OCI-LY7 (cell line): ENCODE measurements around the gene FRRS1L.

Experiments
- EZH2phosphoT487 ChIP-seq: fragments of 200-600 bp; sonication (generic); IDR thresholded peaks from 2 replicates; pipeline ENCODE4 v1.6.1; 2018; ENCODE audit warnings: low read depth, borderline replicate concordance, mild to moderate bottlenecking, mixed run types, antibody characterized with exemption, low read length, moderate library complexity, mixed read lengths
- TF ChIP-seq, protein P1 (sequence below): fragments of 200-600 bp; sonication (generic); conservative IDR thresholded peaks from 2 replicates; pipeline ENCODE4 v1.5.1; 2014; ENCODE audit warnings: mild to moderate bottlenecking, antibody characterized with exemption, low read length, moderate library complexity, mixed read lengths

DNA sequence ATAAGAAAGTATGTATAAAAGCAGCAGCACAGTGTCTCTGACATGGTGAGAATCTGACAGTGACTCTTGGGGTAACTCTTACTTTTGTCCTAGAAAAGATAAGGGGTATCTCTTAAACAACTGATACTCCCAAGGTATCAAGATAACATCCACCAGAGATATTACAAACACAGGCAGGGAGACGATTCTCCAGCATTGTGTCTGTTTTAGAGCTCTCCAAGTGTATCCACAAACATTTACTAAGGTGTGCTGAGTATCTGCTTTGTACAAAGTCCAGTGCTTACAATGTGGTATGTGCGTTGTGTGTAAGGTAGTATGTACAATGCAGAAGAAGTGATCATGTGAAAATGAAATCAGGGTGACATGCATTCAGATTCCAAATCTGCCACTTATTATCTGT is 42.9 kb downstream of the FRRS1L start:
- TF ChIP-seq, protein P1, sequence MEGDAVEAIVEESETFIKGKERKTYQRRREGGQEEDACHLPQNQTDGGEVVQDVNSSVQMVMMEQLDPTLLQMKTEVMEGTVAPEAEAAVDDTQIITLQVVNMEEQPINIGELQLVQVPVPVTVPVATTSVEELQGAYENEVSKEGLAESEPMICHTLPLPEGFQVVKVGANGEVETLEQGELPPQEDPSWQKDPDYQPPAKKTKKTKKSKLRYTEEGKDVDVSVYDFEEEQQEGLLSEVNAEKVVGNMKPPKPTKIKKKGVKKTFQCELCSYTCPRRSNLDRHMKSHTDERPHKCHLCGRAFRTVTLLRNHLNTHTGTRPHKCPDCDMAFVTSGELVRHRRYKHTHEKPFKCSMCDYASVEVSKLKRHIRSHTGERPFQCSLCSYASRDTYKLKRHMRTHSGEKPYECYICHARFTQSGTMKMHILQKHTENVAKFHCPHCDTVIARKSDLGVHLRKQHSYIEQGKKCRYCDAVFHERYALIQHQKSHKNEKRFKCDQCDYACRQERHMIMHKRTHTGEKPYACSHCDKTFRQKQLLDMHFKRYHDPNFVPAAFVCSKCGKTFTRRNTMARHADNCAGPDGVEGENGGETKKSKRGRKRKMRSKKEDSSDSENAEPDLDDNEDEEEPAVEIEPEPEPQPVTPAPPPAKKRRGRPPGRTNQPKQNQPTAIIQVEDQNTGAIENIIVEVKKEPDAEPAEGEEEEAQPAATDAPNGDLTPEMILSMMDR: no peak
- TF ChIP-seq EZH2phosphoT487: no peak
